GM10248 (cell line): ENCODE results near the gene SLITRK5.

Experiments used
- CTCF ChIA-PET: fragments of 300-600 bp; sonication (Branson Sonifier 250); formaldehyde crosslinking; extraction: SDS; loops from one replicate; lab custom pipeline; 2021; ENCODE audit warnings: antibody characterized with exemption; lab: Yijun Ruan, JAX
- POLR2A ChIA-PET: fragments of 350-650 bp; sonication (Branson Sonifier 250); formaldehyde crosslinking; extraction: SDS; loops from one replicate; lab custom pipeline; 2020; ENCODE audit warnings: antibody characterized with exemption; lab: Yijun Ruan, JAX
- DNase-seq: peaks from one replicate; pipeline ENCODE4 v3.0.0; 2012; ENCODE audit errors: extremely low spot score
- CTCF ChIP-seq: IDR thresholded peaks from 2 replicates; pipeline ENCODE4 v1.5.1; 2012; ENCODE audit warnings: mild to moderate bottlenecking, low read depth; ENCODE audit errors: extremely low read depth, missing control alignments, control extremely low read depth

Gene SLITRK5

GRCh38 chr13:87671031-87671752 is at the start of gene SLITRK5:
SLITRK5 (plus strand) TSS chr13:87671371; CDS start chr13:87675389, 4,018 bp downstream.
- CTCF ChIA-PET: interaction anchor here (0.6 to 1.8 kb wide), 3 partner anchors 9 to 23 kb away, joined by 3 to 4 read pairs (median 3); no protein-coding TSS in a partner anchor
- peak; percentile 88 for TF ChIP-seq CTCF
- POLR2A ChIA-PET: no interaction called here
- DNase-seq: peak; percentile 74

GRCh38 chr13:87622971-87623370 is 48.2 kb upstream of the SLITRK5 start:
- ChIA-PET CTCF (no interaction called here), POLR2A (no interaction called here)
- no peak for DNase-seq
- TF ChIP-seq CTCF: no peak

- DNase-seq: no peak
- CTCF ChIA-PET: no interaction called here
- no peak for TF ChIP-seq CTCF
- POLR2A ChIA-PET: no interaction called here
Measured at GRCh38 chr13:87656306-87656705, 14.9 kb upstream of the SLITRK5 start.

- POLR2A ChIA-PET: no interaction called here
Measured at GRCh38 chr13:87661471-87661870, 9.7 kb upstream of the SLITRK5 start.

GRCh38 chr13:87666831-87667230 is 4.3 kb upstream of the SLITRK5 start:
- ChIA-PET CTCF (no interaction called here), POLR2A (no interaction called here)
- TF ChIP-seq CTCF: no peak
- no peak for DNase-seq

More at GRCh38 chr13:87661471-87661870, 9.7 kb upstream of the SLITRK5 start:
- no peak for DNase-seq
- TF ChIP-seq CTCF: no peak
- CTCF ChIA-PET: no interaction called here

GRCh38 chr13:87667686-87668085 is 3.5 kb upstream of the SLITRK5 start:
- POLR2A ChIA-PET: no interaction called here
- no peak for TF ChIP-seq CTCF
- CTCF ChIA-PET: no interaction called here
- no peak for DNase-seq
